Duodenal mucosa (tissue), 2 donors: Measurements from ENCODE around the gene RNF25.

Experiments used
- H3K27ac ChIP-seq: one replicate; pipeline ENCODE4 v1.7.0; 2013; ENCODE audit warnings: low read depth, low read length
- H3K27me3 ChIP-seq, 2 donors: one replicate each; pipeline ENCODE4 v1.7.0; 2013; ENCODE audit warnings: low read length in 2 of 2, control low read depth in 1 of 2; ENCODE audit not compliant: insufficient read depth in 2 of 2, control insufficient read depth in 1 of 2
- H3K36me3 ChIP-seq, 2 donors: one replicate each; pipeline ENCODE4 v1.7.0; 2013; ENCODE audit warnings: low read length in 2 of 2, control low read depth in 1 of 2; ENCODE audit not compliant: insufficient read depth in 2 of 2, control insufficient read depth in 1 of 2
- H3K4me1 ChIP-seq, 2 donors: one replicate each; pipeline ENCODE4 v1.7.0; 2013; ENCODE audit warnings: low read length in 2 of 2, control low read depth in 1 of 2; ENCODE audit not compliant: insufficient read depth in 2 of 2, control insufficient read depth in 1 of 2
- H3K4me3 ChIP-seq, 2 donors: one replicate each; pipeline ENCODE4 v1.7.0; 2013; ENCODE audit warnings: low read length in 2 of 2, low read depth in 1 of 2
- H3K9ac ChIP-seq, 2 donors: one replicate each; pipeline ENCODE4 v1.7.0; 2013; ENCODE audit warnings: low read length in 2 of 2, low read depth in 1 of 2
- H3K9me3 ChIP-seq, 2 donors: one replicate each; pipeline ENCODE4 v1.7.0; 2013; ENCODE audit warnings: low read length in 2 of 2, control low read depth in 1 of 2; ENCODE audit not compliant: control insufficient read depth in 1 of 2

The RNF25 gene

DNA sequence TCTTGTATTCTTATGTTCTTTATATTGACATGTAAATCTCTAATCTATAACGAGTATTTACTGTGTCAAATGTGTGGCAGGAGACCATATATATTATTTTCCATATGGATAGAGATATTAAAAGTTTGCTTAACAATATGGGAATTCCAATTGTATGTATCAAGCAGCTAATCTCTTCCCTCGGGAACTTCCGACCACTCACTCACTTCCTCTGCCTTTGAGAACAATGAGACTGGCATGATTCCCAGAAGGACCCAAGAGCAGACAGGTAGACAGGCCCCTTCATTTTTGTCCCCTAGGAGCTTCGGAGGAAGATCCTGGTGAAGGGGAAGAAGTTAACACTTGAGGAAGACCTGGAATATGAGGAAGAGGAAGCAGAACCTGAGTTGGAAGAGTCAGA, 40.0 kb downstream of the RNF25 start:
- H3K36me3 ChIP-seq, result peaks cover 11 to 25% of the 10 kb centered on the region in 2 donors
- H3K27ac ChIP-seq, result no peak overlapping the region

DNA sequence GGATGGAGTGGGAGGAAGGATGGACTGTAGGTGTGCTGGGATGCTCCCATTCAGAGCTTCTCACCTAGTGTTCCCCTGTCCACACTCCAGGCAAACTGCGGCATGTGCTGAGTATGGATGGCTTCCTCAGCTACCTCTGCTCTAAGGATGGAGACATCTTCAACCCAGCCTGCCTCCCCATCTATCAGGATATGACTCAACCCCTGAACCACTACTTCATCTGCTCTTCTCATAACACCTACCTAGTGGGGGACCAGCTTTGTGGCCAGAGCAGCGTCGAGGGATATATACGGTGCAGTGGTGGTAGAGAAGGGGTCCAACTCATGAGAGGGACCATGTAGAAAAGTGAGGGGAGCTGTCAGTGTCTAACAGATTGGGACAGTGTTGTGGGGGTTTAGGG, 43.9 kb downstream of the RNF25 start:
- H3K9me3 ChIP-seq, result no peaks in the 10 kb centered on the region
- H3K4me3 ChIP-seq, result no peak overlapping the region
- H3K9ac ChIP-seq, result no peak overlapping the region
- H3K27me3 ChIP-seq, result no peaks in the 10 kb centered on the region
- H3K4me1 ChIP-seq, result no peaks in the 10 kb centered on the region
- H3K27ac ChIP-seq, result no peak overlapping the region
- H3K36me3 ChIP-seq, result no peaks in the 10 kb centered on the region

More for the DNA sequence above, 40.0 kb downstream of the RNF25 start:
- H3K27me3 ChIP-seq, result no peaks in the 10 kb centered on the region
- H3K4me1 ChIP-seq, result no peaks in the 10 kb centered on the region
- no peak overlapping the region for H3K9ac ChIP-seq
- H3K4me3 ChIP-seq, result no peak overlapping the region
- no peaks in the 10 kb centered on the region for H3K9me3 ChIP-seq

DNA sequence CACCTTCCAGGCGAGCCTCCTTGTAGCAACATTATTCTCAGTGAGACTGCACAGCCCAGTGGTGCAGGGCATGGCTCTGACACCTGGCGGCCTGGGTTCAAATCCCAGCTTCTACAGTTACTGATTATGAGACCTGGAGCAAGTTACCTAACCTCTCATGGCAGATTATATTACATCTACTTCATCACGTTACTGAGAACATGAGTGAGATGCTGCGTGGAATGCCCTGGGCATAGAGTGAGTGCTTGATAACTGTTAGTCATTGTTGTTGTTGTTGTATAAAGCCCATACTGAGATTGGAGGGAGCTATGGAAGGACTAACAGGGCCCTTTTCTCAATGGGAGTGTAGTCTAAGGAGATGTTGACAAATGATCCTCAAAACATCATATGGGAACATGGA, 45.4 kb downstream of the RNF25 start:
- Histone ChIP-seq H3K9me3 (no peaks in the 10 kb centered on the region), H3K9ac (no peak overlapping the region), H3K36me3 (no peaks in the 10 kb centered on the region), H3K27me3 (no peaks in the 10 kb centered on the region), H3K4me3 (no peak overlapping the region), H3K4me1 (no peaks in the 10 kb centered on the region), H3K27ac (no peak overlapping the region)

DNA sequence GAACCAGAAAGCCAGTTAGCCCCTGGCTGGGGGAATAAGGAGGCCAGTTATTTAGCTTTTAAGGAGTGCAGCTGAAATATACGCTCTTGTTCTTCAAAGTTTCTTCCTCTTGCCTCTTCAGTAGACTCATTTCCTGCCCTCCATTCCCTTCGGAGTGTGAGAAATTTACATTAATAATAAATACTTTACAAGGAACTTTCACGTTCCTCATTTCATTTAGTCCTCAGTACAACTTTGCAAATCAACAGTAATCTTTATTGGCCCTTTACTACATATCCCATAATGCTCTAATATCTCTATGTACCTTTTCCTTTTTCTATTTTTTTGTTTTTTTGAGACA, 48.5 kb downstream of the RNF25 start:
- Histone ChIP-seq H3K9me3 (no peaks in the 10 kb centered on the region), H3K9ac (no peak overlapping the region), H3K4me1 (no peaks in the 10 kb centered on the region), H3K4me3 (no peak overlapping the region), H3K36me3 (no peaks in the 10 kb centered on the region), H3K27me3 (no peaks in the 10 kb centered on the region), H3K27ac (no peak overlapping the region)

DNA sequence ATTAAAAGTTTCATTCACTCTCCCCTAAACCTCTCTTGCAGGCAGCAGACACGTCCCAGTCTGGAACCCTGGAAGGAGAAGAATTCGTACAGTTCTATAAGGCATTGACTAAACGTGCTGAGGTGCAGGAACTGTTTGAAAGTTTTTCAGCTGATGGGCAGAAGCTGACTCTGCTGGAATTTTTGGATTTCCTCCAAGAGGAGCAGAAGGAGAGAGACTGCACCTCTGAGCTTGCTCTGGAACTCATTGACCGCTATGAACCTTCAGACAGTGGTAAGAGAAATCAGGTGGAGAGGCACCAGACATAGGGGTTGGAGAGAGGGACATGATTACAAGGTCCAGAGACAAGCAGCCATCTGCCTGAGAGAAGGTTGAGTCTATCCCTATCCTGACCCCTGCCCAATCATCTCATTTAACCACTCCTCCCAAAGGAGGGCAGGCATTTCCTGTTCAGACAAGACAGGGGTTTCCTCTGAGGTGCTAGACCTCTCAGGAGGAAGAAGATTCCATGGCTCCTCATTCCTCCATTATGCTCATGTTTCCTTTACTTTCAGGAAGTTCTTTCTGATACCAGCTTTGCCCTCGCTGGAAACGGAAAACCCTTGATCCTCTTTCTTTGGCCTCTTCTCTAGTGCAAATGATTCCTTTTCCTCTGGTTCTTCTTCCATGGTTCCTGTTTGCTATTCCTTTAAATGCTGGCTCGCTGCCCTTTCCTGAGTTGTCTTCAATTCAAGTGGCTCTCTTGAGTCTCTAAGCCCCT, 49.0 kb downstream of the RNF25 start:
- H3K4me1 ChIP-seq, result no peaks in the 10 kb centered on the region
- H3K4me3 ChIP-seq, result no peak overlapping the region
- H3K27ac ChIP-seq, result no peak overlapping the region
- no peaks in the 10 kb centered on the region for H3K36me3 ChIP-seq
- H3K9me3 ChIP-seq, result no peaks in the 10 kb centered on the region
- H3K27me3 ChIP-seq, result no peaks in the 10 kb centered on the region
- no peak overlapping the region for H3K9ac ChIP-seq

DNA sequence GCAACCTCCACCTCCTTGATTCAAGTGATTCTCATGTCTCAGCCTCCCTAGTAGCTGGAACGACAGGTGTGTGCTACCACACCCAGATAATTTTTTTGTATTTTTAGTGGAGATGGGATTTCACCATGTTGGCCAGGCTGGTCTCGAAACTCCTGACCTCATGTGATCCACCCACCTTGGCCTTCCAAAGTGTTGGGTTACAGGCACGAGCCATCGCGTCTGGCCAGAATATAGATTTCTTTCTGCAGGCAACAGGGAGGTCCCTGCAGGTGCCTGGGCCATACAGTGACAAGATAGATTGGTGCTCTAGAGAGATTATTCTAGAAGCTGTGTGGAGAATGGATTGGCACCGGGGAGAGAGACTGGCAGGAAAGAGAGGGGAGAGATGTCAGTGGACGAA, 50.8 kb downstream of the RNF25 start:
- H3K27me3 ChIP-seq, result no peaks in the 10 kb centered on the region
- H3K27ac ChIP-seq, result no peak overlapping the region
- no peak overlapping the region for H3K4me3 ChIP-seq
- H3K9me3 ChIP-seq, result no peaks in the 10 kb centered on the region
- no peaks in the 10 kb centered on the region for H3K36me3 ChIP-seq
- H3K4me1 ChIP-seq, result no peaks in the 10 kb centered on the region
- H3K9ac ChIP-seq, result no peak overlapping the region

DNA sequence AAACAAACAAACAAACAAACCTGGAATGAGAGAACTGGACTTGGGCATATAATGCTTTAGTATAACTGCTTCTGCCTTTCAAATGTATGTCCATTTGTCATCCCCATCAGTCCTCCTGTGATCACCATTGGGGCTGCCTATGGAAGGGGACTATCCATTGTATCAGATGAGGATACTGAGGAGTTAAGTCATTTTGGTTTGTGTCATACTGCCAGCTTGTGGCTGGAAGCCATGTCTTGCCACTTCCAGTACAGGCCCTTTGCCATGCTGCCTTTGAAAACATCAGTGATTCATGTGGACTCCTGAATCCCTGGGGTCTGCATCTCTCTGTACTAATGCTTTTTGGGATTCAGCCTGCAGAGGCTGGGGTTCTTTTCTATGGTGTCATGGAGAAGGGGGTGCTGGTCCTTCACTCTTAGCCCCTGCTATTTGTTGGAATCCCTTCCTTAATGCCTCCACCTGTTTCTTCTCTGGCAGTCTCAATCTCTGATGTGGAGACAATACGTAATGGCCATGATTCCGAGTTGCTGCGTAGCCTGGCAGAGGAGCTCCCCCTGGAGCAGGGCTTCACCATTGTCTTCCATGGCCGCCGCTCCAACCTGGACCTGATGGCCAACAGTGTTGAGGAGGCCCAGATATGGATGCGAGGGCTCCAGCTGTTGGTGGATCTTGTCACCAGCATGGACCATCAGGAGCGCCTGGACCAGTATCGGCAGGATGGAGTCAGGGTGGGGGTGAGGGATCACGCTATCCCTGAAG, 53.5 kb downstream of the RNF25 start:
- Histone ChIP-seq H3K27ac (no peak overlapping the region), H3K4me3 (no peak overlapping the region), H3K9ac (no peak overlapping the region), H3K36me3 (no peaks in the 10 kb centered on the region), H3K27me3 (no peaks in the 10 kb centered on the region), H3K4me1 (no peaks in the 10 kb centered on the region), H3K9me3 (no peaks in the 10 kb centered on the region)

DNA sequence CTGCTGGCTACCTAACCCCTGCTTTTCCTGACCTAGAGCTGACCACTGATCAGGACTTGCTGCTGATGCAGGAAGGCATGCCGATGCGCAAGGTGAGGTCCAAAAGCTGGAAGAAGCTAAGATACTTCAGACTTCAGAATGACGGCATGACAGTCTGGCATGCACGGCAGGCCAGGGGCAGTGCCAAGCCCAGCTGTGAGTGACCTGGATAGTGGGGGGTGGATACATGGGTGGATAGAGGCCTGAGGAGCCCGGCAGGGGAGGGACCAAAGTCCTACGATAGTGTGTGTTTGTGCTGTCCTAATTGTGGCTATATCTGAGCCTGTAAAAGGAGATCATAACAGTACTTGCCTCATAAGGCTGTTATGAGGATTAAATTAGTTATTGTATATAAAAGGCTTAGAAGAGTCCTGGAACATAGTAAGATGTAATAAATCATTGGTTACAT, 55.9 kb downstream of the RNF25 start:
- Histone ChIP-seq H3K4me1 (no peaks in the 10 kb centered on the region), H3K27ac (no peak overlapping the region), H3K9ac (no peak overlapping the region), H3K9me3 (no peaks in the 10 kb centered on the region), H3K27me3 (no peaks in the 10 kb centered on the region), H3K36me3 (no peaks in the 10 kb centered on the region), H3K4me3 (no peak overlapping the region)
